Measurements from ENCODE around the gene PITX2. TPM values are rescaled to one million over a fixed set of nuclear protein-coding genes. Genes with fewer than 3 reads are reported as not detected.

Gene PITX2
- polyA plus RNA-seq, 2 of the 4 experiments (the other 2 are of a cell fraction): 1.1 to 2.6 TPM

DNA sequence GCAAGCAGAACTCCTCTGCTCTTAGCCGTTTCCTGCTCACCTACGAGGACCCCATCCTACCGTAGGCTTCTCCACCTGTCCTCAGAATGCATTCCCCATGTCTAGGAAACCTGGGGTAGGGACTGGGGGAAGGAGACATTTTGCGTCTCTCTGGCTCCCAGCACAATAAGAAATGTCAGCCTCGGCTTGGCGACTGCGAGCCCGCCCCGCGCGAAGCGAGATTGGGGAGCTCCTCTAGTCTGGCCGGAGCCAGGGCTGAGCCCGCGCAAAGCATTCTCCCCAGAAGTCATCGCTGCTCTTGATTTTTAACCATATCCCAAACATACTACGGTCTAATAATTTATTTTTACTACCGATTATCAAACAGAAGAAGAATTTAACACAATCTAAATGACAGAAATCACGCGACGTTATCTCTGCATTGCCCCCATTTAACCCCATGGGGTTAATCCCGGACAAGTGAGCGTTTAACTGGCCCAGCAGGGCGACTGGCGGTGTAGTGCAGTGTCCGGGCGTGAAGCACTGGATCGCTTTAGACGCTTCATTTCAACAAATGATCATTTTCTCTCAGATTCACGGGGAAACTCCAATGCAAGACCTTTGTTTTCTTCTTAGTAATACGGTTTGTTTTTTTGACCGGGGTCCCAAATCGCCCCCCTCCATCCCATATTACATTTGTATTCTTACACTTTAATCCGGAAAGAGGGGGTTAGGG, 8.0 kb upstream of the PITX2 start (continued):
- no peak for TF ChIP-seq E2F6 (IDR thresholded peaks at IDR 0.05; ENCODE audit: borderline replicate concordance, low read depth)

DNA sequence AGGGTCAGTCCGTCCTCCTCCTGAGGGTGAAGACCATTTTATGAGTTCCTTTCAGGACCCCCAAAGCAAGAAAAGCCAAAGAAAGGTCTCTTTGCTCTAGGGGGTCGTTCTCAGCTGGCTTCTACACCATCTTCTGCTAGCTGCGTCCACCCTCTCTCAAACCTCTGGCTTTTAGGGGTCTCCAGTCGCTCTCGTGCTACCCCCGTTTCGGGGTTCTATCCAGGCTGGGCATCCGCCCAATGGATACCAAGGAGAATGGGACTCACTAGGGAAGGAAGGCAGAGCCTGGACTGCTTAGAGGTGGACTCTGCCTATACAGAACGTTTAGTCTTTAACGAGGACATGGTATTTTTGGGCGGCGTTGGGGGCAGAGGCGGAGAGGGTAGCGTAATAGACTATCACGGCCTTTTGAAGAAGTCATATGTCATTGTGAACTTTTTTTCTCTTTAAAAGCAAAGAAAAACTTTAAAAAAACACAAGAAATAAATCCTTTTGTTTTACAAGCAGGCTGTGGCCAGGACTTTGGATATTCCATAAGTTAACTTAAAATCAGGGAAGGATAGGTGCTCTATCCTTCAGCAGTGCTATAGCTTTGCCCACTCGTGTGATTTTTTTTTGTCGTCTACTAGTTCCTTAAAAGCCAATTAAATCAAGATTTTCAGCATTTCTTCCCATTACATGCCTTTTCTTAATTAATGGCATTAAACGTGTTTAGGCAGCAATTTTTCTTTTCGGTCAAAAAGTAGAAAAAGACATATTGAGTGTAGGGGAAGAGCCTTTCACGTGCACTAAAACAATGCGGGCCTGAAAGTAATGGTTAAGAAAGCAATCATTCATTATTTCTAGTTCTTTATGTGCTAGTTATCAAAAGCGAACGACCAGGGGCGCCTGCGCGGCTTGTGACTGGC, 7.2 kb upstream of the PITX2 start:
- no peak overlapping the region for H3K4me2 ChIP-seq
- POLR2A ChIA-PET: no interaction called here
- no peak for DNase-seq (ENCODE audit: low read depth in 1 of 2, low spot score in 1 of 2)
- H3K9me3 ChIP-seq: no peaks in the 10 kb centered on the region
- no peak overlapping the region for H3K27ac ChIP-seq
- FAIRE-seq: no peak
- no peak for ATAC-seq
- WGBS (ENCODE audit: missing lambda C conversion rate): 79% methylated on average over 23 of the region's 26 CpGs
- CTCF ChIA-PET: interaction anchor here (0.8 to 1.1 kb wide), 2 partner anchors 144 to 252 kb away, joined by 3 read pairs; no protein-coding TSS in a partner anchor
- no peak for TF ChIP-seq HES2 (IDR thresholded peaks at IDR 0.05)
- TF ChIP-seq TFCP2L1 (CRISPR knock-in tag; IDR thresholded peaks at IDR 0.05): no peak
- no peak for TF ChIP-seq JUNB (IDR thresholded peaks at IDR 0.05)
- TF ChIP-seq, protein P1, sequence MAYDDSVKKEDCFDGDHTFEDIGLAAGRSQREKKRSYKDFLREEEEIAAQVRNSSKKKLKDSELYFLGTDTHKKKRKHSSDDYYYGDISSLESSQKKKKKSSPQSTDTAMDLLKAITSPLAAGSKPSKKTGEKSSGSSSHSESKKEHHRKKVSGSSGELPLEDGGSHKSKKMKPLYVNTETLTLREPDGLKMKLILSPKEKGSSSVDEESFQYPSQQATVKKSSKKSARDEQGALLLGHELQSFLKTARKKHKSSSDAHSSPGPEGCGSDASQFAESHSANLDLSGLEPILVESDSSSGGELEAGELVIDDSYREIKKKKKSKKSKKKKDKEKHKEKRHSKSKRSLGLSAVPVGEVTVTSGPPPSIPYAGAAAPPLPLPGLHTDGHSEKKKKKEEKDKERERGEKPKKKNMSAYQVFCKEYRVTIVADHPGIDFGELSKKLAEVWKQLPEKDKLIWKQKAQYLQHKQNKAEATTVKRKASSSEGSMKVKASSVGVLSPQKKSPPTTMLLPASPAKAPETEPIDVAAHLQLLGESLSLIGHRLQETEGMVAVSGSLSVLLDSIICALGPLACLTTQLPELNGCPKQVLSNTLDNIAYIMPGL (CRISPR knock-in tag; IDR thresholded peaks at IDR 0.05; ENCODE audit: borderline replicate concordance): no peak
- no peak for TF ChIP-seq ESRRA (IDR thresholded peaks at IDR 0.05; ENCODE audit: borderline replicate concordance, low read length)
- TF ChIP-seq KDM1A (IDR thresholded peaks at IDR 0.05; ENCODE audit: low read depth): no peak
- TF ChIP-seq GATA3 (IDR thresholded peaks at IDR 0.05; ENCODE audit: borderline replicate concordance): no peak
- no peak for TF ChIP-seq EHMT2 (IDR thresholded peaks at IDR 0.05; ENCODE audit: low read depth)
- no peak for TF ChIP-seq HOXB5 (CRISPR knock-in tag; IDR thresholded peaks at IDR 0.05)
- no peak for TF ChIP-seq CHD2 (IDR thresholded peaks at IDR 0.05; ENCODE audit: low read length, partially characterized antibody)
- TF ChIP-seq FOSL2 (IDR thresholded peaks at IDR 0.05): no peak
- TF ChIP-seq FOSL2 (CRISPR knock-in tag; IDR thresholded peaks at IDR 0.05): no peak
- no peak for TF ChIP-seq CBX8 (IDR thresholded peaks at IDR 0.05)
- no peak for TF ChIP-seq ZC3H11A (IDR thresholded peaks at IDR 0.05)
- TF ChIP-seq, protein P2, sequence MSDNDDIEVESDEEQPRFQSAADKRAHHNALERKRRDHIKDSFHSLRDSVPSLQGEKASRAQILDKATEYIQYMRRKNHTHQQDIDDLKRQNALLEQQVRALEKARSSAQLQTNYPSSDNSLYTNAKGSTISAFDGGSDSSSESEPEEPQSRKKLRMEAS (IDR thresholded peaks at IDR 0.05): no peak
- no peak for TF ChIP-seq EP300 (IDR thresholded peaks at IDR 0.05)
- TF ChIP-seq HDAC2 (IDR thresholded peaks at IDR 0.05): no peak
- TF ChIP-seq RFX5 (IDR thresholded peaks at IDR 0.05): no peak
- H3K4me3 ChIP-seq: no peak overlapping the region
- H3K4me1 ChIP-seq: no peaks in the 10 kb centered on the region

GRCh38 chr4:110629214-110629754, 6.4 kb upstream of the PITX2 start:
- POLR2A ChIA-PET: no interaction called here
- H3K9me3 ChIP-seq: no peaks in the 10 kb centered on the region
- FAIRE-seq: no peak
- WGBS (ENCODE audit: missing lambda C conversion rate): 88% methylated on average over 20 of the region's 36 CpGs
- CTCF ChIA-PET: interaction anchor here (0.7 to 0.8 kb wide), 2 partner anchors 253 to 906 kb away, joined by 3 read pairs; no protein-coding TSS in a partner anchor
- H3K27ac ChIP-seq: no peak overlapping the region
- no peak overlapping the region for H3K4me2 ChIP-seq
- H3K4me3 ChIP-seq: no peak overlapping the region
- TF ChIP-seq, protein P3, sequence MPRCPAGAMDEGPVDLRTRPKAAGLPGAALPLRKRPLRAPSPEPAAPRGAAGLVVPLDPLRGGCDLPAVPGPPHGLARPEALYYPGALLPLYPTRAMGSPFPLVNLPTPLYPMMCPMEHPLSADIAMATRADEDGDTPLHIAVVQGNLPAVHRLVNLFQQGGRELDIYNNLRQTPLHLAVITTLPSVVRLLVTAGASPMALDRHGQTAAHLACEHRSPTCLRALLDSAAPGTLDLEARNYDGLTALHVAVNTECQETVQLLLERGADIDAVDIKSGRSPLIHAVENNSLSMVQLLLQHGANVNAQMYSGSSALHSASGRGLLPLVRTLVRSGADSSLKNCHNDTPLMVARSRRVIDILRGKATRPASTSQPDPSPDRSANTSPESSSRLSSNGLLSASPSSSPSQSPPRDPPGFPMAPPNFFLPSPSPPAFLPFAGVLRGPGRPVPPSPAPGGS (IDR thresholded peaks at IDR 0.05): no peak
- TF ChIP-seq ZC3H11A (IDR thresholded peaks at IDR 0.05) (no peak), EHMT2 (IDR thresholded peaks at IDR 0.05; ENCODE audit: low read depth) (no peak), HOXB13 (CRISPR knock-in tag; IDR thresholded peaks at IDR 0.05; ENCODE audit: low read depth) (no peak), MAFK (IDR thresholded peaks at IDR 0.05; ENCODE audit: partially characterized antibody) (no peak), MYC (IDR thresholded peaks at IDR 0.05; ENCODE audit: borderline replicate concordance, low read length) (no peak), GATA3 (IDR thresholded peaks at IDR 0.05; ENCODE audit: borderline replicate concordance) (no peak), SREBF2 (IDR thresholded peaks at IDR 0.05) (no peak), ZSCAN20 (CRISPR knock-in tag; IDR thresholded peaks at IDR 0.05) (no peak), HOXB5 (CRISPR knock-in tag; IDR thresholded peaks at IDR 0.05) (no peak), FOSB (CRISPR knock-in tag; IDR thresholded peaks at IDR 0.05) (no peak), JUNB (IDR thresholded peaks at IDR 0.05) (no peak), RNF2 (IDR thresholded peaks at IDR 0.05; ENCODE audit: borderline replicate concordance, low read depth) (no peak)
- TF ChIP-seq, protein P4, sequence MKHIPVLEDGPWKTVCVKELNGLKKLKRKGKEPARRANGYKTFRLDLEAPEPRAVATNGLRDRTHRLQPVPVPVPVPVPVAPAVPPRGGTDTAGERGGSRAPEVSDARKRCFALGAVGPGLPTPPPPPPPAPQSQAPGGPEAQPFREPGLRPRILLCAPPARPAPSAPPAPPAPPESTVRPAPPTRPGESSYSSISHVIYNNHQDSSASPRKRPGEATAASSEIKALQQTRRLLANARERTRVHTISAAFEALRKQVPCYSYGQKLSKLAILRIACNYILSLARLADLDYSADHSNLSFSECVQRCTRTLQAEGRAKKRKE (CRISPR knock-in tag; IDR thresholded peaks at IDR 0.05; ENCODE audit: low read depth): no peak
- TF ChIP-seq, protein P2 (IDR thresholded peaks at IDR 0.05): no peak
- ATAC-seq: no peak
- DNase-seq (ENCODE audit: low read depth in 1 of 2, low spot score in 1 of 2): no peak
- no peaks in the 10 kb centered on the region for H3K4me1 ChIP-seq

Data from A549 (cell line).